WI38 (cell line): ENCODE measurements around the gene MOCS1.
A peak's percentile ranks its signal among the peaks of the same experiment; 100 is the strongest.

Experiments
- H3K4me3 ChIP-seq: 2 replicates; pipeline ENCODE4 v1.5.1; 2011; ENCODE audit warnings: low read depth, mild to moderate bottlenecking, control low read depth, low read length
- TF ChIP-seq, protein P1 (sequence below): IDR thresholded peaks from 2 replicates; pipeline ENCODE4 v1.5.1; 2012; ENCODE audit warnings: low read depth, mild to moderate bottlenecking, control low read depth, low read length

MOCS1 gene

DNA sequence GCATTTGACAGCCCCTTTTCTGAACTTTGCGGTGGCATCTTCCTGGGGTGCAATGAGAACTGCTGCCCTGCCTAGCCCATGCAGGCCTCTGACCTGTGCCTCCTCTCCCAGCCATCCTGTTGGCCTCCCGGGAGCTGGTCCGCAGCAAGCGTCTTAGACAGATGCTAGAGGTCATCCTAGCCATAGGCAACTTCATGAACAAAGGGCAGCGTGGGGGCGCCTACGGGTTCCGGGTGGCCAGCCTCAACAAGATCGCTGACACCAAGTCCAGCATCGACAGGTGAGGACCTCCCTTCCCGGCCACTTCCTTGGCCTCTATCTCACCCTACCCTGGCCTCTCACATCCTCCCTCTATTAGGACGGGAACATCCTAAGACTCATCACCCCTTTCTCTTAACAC is 37.6 kb downstream of the MOCS1 start:
- H3K4me3 ChIP-seq, result no peak overlapping the region
- TF ChIP-seq, protein P1, sequence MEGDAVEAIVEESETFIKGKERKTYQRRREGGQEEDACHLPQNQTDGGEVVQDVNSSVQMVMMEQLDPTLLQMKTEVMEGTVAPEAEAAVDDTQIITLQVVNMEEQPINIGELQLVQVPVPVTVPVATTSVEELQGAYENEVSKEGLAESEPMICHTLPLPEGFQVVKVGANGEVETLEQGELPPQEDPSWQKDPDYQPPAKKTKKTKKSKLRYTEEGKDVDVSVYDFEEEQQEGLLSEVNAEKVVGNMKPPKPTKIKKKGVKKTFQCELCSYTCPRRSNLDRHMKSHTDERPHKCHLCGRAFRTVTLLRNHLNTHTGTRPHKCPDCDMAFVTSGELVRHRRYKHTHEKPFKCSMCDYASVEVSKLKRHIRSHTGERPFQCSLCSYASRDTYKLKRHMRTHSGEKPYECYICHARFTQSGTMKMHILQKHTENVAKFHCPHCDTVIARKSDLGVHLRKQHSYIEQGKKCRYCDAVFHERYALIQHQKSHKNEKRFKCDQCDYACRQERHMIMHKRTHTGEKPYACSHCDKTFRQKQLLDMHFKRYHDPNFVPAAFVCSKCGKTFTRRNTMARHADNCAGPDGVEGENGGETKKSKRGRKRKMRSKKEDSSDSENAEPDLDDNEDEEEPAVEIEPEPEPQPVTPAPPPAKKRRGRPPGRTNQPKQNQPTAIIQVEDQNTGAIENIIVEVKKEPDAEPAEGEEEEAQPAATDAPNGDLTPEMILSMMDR, result no peak

DNA sequence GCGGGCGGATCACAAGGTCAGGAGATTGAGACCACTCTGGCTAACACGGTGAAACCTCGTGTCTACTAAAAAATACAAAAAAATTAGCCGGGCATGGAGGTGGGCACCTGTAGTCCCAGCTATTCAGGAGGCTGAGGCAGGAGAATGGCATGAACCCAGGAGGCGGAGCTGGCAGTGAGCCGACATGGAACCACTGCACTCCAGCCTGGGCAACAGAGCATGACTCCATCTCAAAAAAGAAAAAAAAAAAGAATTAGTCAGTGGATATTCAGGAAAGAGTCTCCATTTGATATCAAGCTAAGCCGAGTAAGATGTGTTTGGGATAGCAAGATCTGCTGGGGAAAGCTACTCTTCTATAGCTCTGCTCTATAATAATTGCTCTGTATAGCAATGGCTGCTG is 41.0 kb downstream of the MOCS1 start:
- no peak overlapping the region for H3K4me3 ChIP-seq
- TF ChIP-seq, protein P1, result no peak

GRCh38 chr6:39892490-39893129 is 41.7 kb downstream of the MOCS1 start:
- no peak overlapping the region for H3K4me3 ChIP-seq
- TF ChIP-seq, protein P1, result peak; percentile 84

DNA sequence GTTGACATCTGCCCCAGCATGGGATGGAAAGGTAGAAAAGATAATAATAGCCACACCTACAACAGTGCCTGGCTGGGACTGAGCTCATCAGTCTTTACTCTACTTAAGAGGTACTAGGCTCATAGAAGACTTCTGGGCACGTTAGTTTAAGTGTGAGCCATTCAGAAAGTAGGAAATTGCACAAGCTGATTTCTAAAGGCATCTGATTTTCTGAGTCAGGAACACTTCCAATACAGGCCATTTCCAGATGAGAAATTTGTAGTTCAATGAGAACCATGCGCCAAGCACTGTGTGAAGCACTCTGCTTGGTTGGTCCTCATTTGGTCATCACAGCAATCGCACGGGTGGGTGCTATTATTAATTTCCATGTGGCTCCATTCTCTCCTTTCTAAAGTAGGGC is 42.3 kb downstream of the MOCS1 start:
- TF ChIP-seq, protein P1, result no peak
- H3K4me3 ChIP-seq, result no peak overlapping the region

DNA sequence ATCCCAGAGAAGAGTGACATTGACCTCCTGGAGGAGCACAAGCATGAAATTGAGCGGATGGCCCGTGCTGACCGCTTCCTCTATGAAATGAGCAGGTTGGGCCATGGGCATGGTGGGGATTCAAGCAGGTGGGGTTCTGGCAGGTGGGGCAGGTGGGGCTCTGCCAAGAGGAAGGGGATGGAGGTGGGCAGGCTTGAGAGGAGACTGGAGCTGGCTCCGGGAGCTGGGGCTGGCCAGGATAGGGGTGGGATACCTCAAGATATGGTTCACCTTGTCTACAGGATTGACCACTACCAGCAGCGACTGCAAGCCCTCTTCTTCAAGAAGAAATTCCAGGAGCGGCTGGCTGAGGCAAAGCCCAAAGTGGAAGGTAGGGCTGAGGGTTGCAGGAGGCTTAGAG is 42.9 kb downstream of the MOCS1 start:
- no peak overlapping the region for H3K4me3 ChIP-seq
- TF ChIP-seq, protein P1, result no peak

DNA sequence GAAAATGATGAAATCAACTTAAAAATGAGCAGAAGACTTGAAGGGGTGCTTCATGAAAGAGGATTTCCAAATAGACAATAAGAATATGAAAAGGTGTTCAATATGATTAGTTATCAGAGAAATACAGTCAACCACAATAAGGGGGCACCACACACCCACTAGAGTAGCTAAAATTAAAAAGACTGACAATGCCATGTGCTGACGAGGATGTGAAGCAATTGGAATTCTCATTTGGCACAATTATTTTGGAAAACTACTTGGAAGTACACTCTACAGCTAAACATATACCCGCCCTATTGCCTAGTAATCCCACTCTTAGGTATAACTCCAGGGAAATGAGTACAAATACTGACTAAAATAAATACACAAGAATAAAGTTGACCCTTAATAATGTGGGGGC is 45.0 kb downstream of the MOCS1 start:
- TF ChIP-seq, protein P1, result no peak
- H3K4me3 ChIP-seq, result no peak overlapping the region

GRCh38 chr6:39887692-39888450 is 46.4 kb downstream of the MOCS1 start:
- H3K4me3 ChIP-seq, result no peak overlapping the region

More at GRCh38 chr6:39887692-39888450, 46.4 kb downstream of the MOCS1 start:
- TF ChIP-seq, protein P1, result no peak
